HEK293 (cell line): Measurements from ENCODE around the gene RELCH.
A peak's percentile ranks its signal among the peaks of the same experiment; 100 is the strongest.

Experiments
- CTCF ChIA-PET: fragments of 350-600 bp; formaldehyde crosslinking; extraction: SDS; loops from one replicate; lab custom pipeline; 2021; ENCODE audit warnings: antibody characterized with exemption; lab: Yijun Ruan, JAX
- POLR2A ChIA-PET: fragments of 300-600 bp; formaldehyde crosslinking; extraction: SDS; loops from one replicate; lab custom pipeline; 2020; ENCODE audit warnings: antibody characterized with exemption, inconsistent platforms; lab: Yijun Ruan, JAX
- H3K27ac ChIP-seq: fragments of 200-500 bp; sonication (Bioruptor generic); 2 replicates; pipeline ENCODE4 v1.5.1; 2014; ENCODE audit warnings: low read depth, low read length, control low read depth, inconsistent platforms; ENCODE audit errors: extremely low read depth
- H3K36me3 ChIP-seq, 2 experiments: fragments of 200-500 bp in 1 of 2; sonication (Bioruptor generic) in 1 of 2; 1 replicate in 1 of 2; 2 replicates in 1 of 2; pipeline ENCODE4 v1.5.1; 2014 to 2017; ENCODE audit warnings: inconsistent platforms in 2 of 2, low read length in 2 of 2; ENCODE audit not compliant: control insufficient read depth in 2 of 2, insufficient read depth in 1 of 2
- H3K4me1 ChIP-seq: fragments of 200-500 bp; sonication (Bioruptor generic); 2 replicates; pipeline ENCODE4 v1.5.1; 2014; ENCODE audit warnings: mild to moderate bottlenecking, low read length, inconsistent platforms; ENCODE audit not compliant: control insufficient read depth, insufficient read depth
- H3K4me3 ChIP-seq: 2 replicates; pipeline ENCODE4 v1.5.1; 2011; ENCODE audit warnings: low read depth, mild to moderate bottlenecking, control low read depth, low read length, moderate library complexity
- H3K9me3 ChIP-seq: fragments of 200-500 bp; sonication (Bioruptor generic); 2 replicates; pipeline ENCODE4 v1.5.1; 2014; ENCODE audit warnings: low read depth, low read length, inconsistent platforms; ENCODE audit not compliant: control insufficient read depth, insufficient read depth
- INSM2 ChIP-seq: fragments of 450-650 bp; formaldehyde crosslinking; IDR thresholded peaks from 2 replicates; pipeline ENCODE4 v1.5.1; 2016; ENCODE audit warnings: missing biosample characterization, missing genetic modification characterization
- PRDM4 ChIP-seq: fragments of 450-650 bp; formaldehyde crosslinking; IDR thresholded peaks from 2 replicates; pipeline ENCODE4 v1.5.1; 2017; ENCODE audit warnings: missing biosample characterization, missing genetic modification characterization
- REST ChIP-seq: fragments of 450-650 bp; formaldehyde crosslinking; IDR thresholded peaks from 2 replicates; pipeline ENCODE4 v1.5.1; 2016; ENCODE audit warnings: missing biosample characterization, missing genetic modification characterization
- SCRT1 ChIP-seq: fragments of 450-650 bp; formaldehyde crosslinking; IDR thresholded peaks from 2 replicates; pipeline ENCODE4 v1.5.1; 2016; ENCODE audit warnings: missing biosample characterization, missing genetic modification characterization, borderline replicate concordance
- ZBTB17 ChIP-seq: fragments of 450-650 bp; formaldehyde crosslinking; IDR thresholded peaks from 2 replicates; pipeline ENCODE4 v1.5.1; 2016; ENCODE audit warnings: missing biosample characterization, missing genetic modification characterization
- ZFP37 ChIP-seq: fragments of 450-650 bp; formaldehyde crosslinking; IDR thresholded peaks from 2 replicates; pipeline ENCODE4 v1.5.1; 2016; ENCODE audit warnings: missing biosample characterization, missing genetic modification characterization
- ZNF10 ChIP-seq: fragments of 450-650 bp; formaldehyde crosslinking; IDR thresholded peaks from 2 replicates; pipeline ENCODE4 v1.5.1; 2017; ENCODE audit warnings: missing biosample characterization, missing genetic modification characterization
- ZNF112 ChIP-seq: fragments of 450-650 bp; formaldehyde crosslinking; IDR thresholded peaks from 2 replicates; pipeline ENCODE4 v1.5.0; 2017; ENCODE audit warnings: missing biosample characterization, missing genetic modification characterization
- ZNF146 ChIP-seq: fragments of 450-650 bp; formaldehyde crosslinking; IDR thresholded peaks from 2 replicates; pipeline ENCODE4 v1.5.1; 2016; ENCODE audit warnings: missing biosample characterization, missing genetic modification characterization
- ZNF148 ChIP-seq: fragments of 450-650 bp; formaldehyde crosslinking; IDR thresholded peaks from 2 replicates; pipeline ENCODE4 v1.5.0; 2017; ENCODE audit warnings: missing biosample characterization, missing genetic modification characterization, borderline replicate concordance
- ZNF214 ChIP-seq: fragments of 450-650 bp; formaldehyde crosslinking; IDR thresholded peaks from 2 replicates; pipeline ENCODE4 v1.5.1; 2017; ENCODE audit warnings: missing biosample characterization, mild to moderate bottlenecking, missing genetic modification characterization, borderline replicate concordance
- ZNF521 ChIP-seq: fragments of 450-650 bp; formaldehyde crosslinking; IDR thresholded peaks from 2 replicates; pipeline ENCODE4 v1.5.1; 2017; ENCODE audit warnings: missing biosample characterization, mild to moderate bottlenecking, missing genetic modification characterization
- ZNF544 ChIP-seq: fragments of 450-650 bp; formaldehyde crosslinking; IDR thresholded peaks from 2 replicates; pipeline ENCODE4 v1.5.0; 2017; ENCODE audit warnings: missing biosample characterization, missing genetic modification characterization
- ZNF561 ChIP-seq: fragments of 450-650 bp; IDR thresholded peaks from 2 replicates; pipeline ENCODE4 v1.5.1; 2018; ENCODE audit warnings: missing biosample characterization, missing genetic modification characterization, borderline replicate concordance
- ZNF660 ChIP-seq: fragments of 450-650 bp; IDR thresholded peaks from 2 replicates; pipeline ENCODE4 v1.5.1; 2018; ENCODE audit warnings: missing biosample characterization, mild to moderate bottlenecking, missing genetic modification characterization
- ZNF677 ChIP-seq: fragments of 450-650 bp; IDR thresholded peaks from 2 replicates; pipeline ENCODE4 v1.5.0; 2018; ENCODE audit warnings: missing biosample characterization, mild to moderate bottlenecking, missing genetic modification characterization, moderate library complexity
- TF ChIP-seq, protein P1 (sequence below): fragments of 450-650 bp; formaldehyde crosslinking; IDR thresholded peaks from 2 replicates; pipeline ENCODE4 v1.5.1; 2016; ENCODE audit warnings: missing biosample characterization, missing genetic modification characterization

RELCH gene

GRCh38 chr18:62189208-62189607 is 2.2 kb downstream of the RELCH start (continued):
- TF ChIP-seq ZBTB17 (tag by site-specific recombination) (peak; percentile 36; the same call in 1 of the 2 replicates), ZNF561 (no peak), ZNF146 (tag by site-specific recombination) (no peak)
- TF ChIP-seq, protein P1, sequence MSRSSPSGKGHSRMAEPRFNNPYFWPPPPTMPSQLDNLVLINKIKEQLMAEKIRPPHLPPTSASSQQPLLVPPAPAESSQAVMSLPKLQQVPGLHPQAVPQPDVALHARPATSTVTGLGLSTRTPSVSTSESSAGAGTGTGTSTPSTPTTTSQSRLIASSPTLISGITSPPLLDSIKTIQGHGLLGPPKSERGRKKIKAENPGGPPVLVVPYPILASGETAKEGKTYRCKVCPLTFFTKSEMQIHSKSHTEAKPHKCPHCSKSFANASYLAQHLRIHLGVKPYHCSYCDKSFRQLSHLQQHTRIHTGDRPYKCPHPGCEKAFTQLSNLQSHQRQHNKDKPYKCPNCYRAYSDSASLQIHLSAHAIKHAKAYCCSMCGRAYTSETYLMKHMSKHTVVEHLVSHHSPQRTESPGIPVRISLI (tag by site-specific recombination): peak; percentile 65; the same call in 1 of the 2 replicates
- TF ChIP-seq, all 188 proteins: peak for 2

DNA sequence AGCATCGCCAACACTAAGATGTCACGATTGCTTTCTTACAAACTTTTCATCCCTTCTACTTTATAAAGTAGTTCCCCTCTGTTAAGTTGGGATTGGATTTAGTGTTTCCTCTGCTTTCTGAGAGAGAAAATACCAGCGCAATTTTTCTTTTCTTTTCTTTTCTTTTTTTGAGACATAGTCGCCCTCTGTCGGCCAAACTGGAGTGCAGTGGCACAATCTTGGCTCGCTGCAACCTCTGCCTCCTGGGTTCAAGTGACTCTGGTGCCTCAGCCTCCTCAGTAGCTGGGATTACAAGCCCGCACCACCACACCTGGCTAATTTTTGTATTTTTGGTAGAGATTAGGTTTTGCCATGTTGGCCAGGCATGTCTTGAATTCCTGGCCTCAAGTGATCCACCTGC is 9.0 kb downstream of the RELCH start:
- TF ChIP-seq ZNF10 (tag by site-specific recombination) (no peak), REST (no peak), ZNF544 (tag by site-specific recombination) (no peak), ZNF112 (no peak), ZNF214 (tag by site-specific recombination) (no peak), ZNF148 (no peak), SCRT1 (tag by site-specific recombination) (no peak), PRDM4 (tag by site-specific recombination) (no peak), ZNF677 (no peak), ZFP37 (tag by site-specific recombination) (no peak), ZNF521 (no peak), ZNF660 (tag by site-specific recombination) (no peak), INSM2 (tag by site-specific recombination) (no peak)
- no peak overlapping the region for H3K4me3 ChIP-seq
- CTCF ChIA-PET: interaction anchor here (0.6 to 1.0 kb wide), 3 partner anchors 16 to 571 kb away, joined by 4 to 6 read pairs (median 5); no protein-coding TSS in a partner anchor
- H3K9me3 ChIP-seq: no peaks in the 10 kb centered on the region
- POLR2A ChIA-PET: no interaction called here
- H3K27ac ChIP-seq: no peak overlapping the region
- H3K36me3 ChIP-seq: no peaks in the 10 kb centered on the region
- H3K4me1 ChIP-seq: peaks cover 10% of the 10 kb centered on the region
